ENCODE data around the gene GALNS. TPM values are rescaled to one million over a fixed set of nuclear protein-coding genes. Genes with fewer than 3 reads are reported as not detected.
A peak's percentile ranks its signal among the peaks of the same experiment; 100 is the strongest.

Gene GALNS
- total RNA-seq, 2 experiments from 2014 or later, result 50.9 to 51.8 TPM

DNA sequence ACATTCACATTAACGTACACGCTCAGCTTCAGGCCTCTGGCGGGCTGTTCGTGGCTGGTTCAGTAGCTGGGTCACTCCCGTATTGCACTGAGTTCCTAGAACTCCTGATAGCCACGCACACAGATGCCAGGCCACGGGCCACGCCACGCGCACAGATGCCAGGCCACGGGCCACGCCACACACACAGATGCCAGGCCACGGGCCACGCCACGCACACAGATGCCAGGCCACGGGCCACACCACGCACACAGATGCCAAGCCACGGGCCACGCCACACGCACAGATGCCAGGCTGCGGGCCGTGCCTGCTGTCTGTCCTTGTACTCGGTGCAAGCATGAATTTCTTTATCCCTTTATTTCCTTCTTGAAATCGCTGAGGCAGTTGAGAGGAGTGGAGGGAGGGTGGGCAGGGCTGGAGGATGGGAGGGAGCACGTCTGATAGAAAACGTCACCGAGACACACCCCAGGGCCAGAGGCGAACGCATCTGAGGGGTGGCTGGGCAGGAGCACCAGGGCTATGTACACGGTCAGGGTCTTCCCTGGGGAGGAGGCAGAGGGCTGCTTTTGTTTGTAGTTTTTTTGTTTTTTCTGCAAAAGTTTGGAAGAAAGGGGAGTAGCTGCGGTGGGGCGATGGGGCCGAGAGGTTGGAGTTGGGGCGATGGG is 18.3 kb upstream of the GALNS start:
- no peak overlapping the region for H3K4me3 Mint-ChIP-seq
- ATAC-seq (ENCODE audit: low read depth) (no peak), DNase-seq (no peak)
- H3K27ac Mint-ChIP-seq, result no peak overlapping the region
- POLR2A ChIA-PET, result no interaction called here
- no peaks in the 10 kb centered on the region for H3K4me1 Mint-ChIP-seq
- H3K9me3 Mint-ChIP-seq, result no peaks in the 10 kb centered on the region
- no peaks in the 10 kb centered on the region for H3K36me3 Mint-ChIP-seq
- peaks cover 8% of the 10 kb centered on the region for H3K27me3 Mint-ChIP-seq

DNA sequence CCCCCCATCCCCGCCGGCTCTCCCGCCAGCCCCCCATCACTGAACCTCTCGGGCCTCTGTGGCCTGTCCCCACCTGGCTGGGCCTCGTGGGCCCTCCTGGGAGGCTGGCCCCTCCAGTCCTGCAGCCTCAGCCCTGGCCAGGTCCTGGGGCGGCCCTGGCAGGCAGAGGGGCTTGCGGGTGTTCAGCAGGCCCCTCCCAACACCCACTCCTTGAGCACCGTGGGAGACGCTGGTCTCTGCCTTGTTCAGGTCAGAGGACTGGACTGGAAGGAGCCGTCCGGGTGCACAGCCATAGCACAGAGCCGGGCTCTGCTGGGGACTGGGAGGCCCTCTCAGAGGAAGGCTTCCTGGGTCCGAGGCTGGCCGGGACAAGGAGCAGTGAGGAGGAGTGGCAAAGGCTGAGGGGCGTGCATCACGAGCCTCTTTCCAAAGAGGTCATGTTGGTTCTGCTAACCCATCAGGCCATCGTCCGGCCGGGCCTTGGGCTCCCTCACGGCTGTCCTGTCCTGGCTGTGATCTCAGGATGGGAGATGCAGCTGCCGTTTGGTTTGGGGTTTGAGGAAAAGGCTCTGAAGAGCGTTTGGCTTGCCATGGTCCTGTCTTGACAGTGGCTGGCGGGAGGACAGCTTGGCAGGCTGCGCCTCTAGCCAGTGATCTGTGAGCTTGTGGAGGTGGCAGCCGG is 16.0 kb upstream of the GALNS start:
- ATAC-seq (ENCODE audit: low read depth) (no peak), DNase-seq (no peak)
- POLR2A ChIA-PET, result no interaction called here
- Mint-ChIP-seq H3K27me3 (peaks cover 13% of the 10 kb centered on the region), H3K4me1 (no peaks in the 10 kb centered on the region), H3K9me3 (no peaks in the 10 kb centered on the region), H3K36me3 (no peaks in the 10 kb centered on the region), H3K27ac (no peak overlapping the region), H3K4me3 (no peak overlapping the region)

DNA sequence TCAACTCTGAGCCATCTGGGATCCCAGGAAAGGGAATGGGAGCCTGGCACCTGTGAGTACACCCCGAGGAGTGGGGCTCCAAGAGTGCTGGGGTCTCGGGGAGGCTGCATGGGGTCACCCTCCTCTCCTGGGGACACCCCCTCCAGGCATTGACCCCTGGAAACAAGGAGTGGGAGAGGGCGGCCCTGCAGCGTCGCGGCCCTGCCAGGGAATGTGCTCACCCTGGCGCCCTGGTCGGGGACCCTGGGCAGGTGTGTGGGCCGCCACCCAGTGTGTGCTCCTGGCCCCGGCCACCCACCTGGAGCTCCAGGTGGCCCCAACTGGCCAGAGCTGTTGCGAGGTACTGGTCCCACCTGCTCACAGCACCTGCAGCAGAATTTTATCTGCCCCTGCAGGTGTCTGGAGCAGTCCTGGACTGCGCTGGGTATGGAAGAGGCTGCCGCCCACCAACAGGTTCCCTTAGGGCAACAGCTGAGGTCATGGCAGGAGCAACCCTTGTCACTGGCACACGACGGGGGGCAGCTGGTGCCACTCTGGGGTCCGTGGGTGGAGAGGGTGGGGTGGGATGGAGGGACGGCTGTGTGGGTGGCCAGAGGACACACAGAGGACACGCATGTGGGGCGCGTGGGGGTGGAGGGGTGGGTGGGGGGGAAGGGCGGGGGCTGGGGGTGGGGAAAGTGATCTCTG is 15.1 kb upstream of the GALNS start:
- H3K27ac Mint-ChIP-seq, result no peak overlapping the region
- H3K4me1 Mint-ChIP-seq, result no peaks in the 10 kb centered on the region
- POLR2A ChIA-PET, result no interaction called here
- H3K36me3 Mint-ChIP-seq, result no peaks in the 10 kb centered on the region
- no peak overlapping the region for H3K4me3 Mint-ChIP-seq
- no peak for DNase-seq
- ATAC-seq (ENCODE audit: low read depth), result no peak
- H3K27me3 Mint-ChIP-seq, result peaks cover 13% of the 10 kb centered on the region
- H3K9me3 Mint-ChIP-seq, result no peaks in the 10 kb centered on the region

DNA sequence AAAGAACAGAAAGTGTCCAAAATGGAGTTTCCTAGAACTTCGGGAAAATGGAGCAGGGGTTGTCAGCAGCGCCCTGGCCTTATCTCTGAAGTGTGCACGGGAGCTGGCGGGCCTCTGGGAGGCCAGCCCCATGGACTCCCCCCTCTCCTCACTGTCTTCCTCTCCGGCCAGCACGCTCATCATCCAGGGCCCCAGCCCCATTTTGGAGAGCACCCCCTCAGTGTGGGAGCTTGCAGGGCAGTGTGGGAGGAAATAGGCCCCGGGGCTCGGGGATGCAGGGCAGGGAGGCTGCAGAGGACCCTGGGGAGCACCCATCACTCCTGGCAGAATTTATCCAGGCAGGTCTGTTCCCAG is 14.6 kb upstream of the GALNS start:
- H3K27ac Mint-ChIP-seq, result no peak overlapping the region
- no peaks in the 10 kb centered on the region for H3K36me3 Mint-ChIP-seq
- no peak overlapping the region for H3K4me3 Mint-ChIP-seq
- no peaks in the 10 kb centered on the region for H3K4me1 Mint-ChIP-seq
- no peak for ATAC-seq (ENCODE audit: low read depth)
- POLR2A ChIA-PET, result no interaction called here
- no peak for DNase-seq
- peaks cover 13% of the 10 kb centered on the region for H3K27me3 Mint-ChIP-seq
- H3K9me3 Mint-ChIP-seq, result no peaks in the 10 kb centered on the region

DNA sequence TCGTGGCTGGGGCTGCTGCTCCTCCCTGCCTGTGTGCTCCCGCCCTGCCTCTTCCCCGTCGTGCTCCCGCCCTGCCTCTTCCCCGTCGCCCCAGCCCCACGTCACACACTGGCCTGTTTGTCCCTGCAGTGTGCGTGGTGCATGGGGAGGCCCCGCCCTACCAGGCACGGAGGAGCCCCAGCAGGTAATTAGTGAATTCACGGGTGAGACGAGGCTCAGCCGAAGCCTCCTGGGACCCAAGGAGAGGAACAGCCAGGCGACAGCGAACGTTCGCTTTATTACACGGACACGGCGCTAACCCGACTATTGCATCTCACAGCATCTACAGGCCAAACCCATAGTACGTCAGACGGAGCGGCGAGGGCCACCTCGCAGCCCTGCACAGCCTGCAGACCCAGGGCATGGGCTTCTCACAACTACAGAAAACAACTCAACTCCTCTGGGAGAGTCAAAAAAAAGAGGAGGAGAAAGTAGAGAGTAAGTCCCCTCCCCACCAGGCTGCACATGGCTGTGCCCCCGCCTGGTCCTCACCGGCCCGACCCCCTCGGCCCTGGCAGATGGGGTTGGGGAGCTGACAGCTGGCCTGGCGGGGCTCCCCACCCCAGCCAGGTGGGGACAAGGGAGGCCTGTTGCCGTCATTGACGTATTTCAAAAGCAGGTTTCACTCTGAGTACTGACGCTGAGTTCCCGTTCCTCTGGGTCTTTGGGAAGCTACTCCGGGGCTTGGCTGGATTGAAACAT is 14.0 kb upstream of the GALNS start:
- DNase-seq, result no peak
- no peaks in the 10 kb centered on the region for H3K9me3 Mint-ChIP-seq
- peak; percentile 27 for ATAC-seq (ENCODE audit: low read depth)
- no peaks in the 10 kb centered on the region for H3K4me1 Mint-ChIP-seq
- no peaks in the 10 kb centered on the region for H3K36me3 Mint-ChIP-seq
- H3K27me3 Mint-ChIP-seq, result peaks cover 13% of the 10 kb centered on the region
- POLR2A ChIA-PET, result no interaction called here
- no peak overlapping the region for H3K27ac Mint-ChIP-seq
- H3K4me3 Mint-ChIP-seq, result no peak overlapping the region

DNA sequence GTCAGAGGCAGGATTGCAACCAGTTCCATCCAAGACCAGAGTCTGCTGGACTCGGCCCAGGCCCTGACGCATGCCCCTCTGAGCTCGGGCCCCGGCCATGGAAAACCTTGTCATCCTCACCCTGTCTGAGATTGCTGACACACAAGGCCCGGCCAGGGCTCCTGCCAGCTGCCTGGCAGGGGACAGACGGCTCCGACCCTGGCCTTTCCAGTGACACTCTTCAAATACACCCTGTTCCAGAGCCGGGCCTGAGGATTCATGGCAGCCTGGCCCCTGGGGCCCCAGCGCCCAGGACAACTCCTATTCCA is 12.9 kb upstream of the GALNS start:
- Mint-ChIP-seq H3K27ac (no peak overlapping the region), H3K4me3 (no peak overlapping the region), H3K9me3 (no peaks in the 10 kb centered on the region), H3K4me1 (no peaks in the 10 kb centered on the region), H3K36me3 (no peaks in the 10 kb centered on the region), H3K27me3 (peaks cover 13% of the 10 kb centered on the region)
- ATAC-seq (ENCODE audit: low read depth) (no peak), DNase-seq (no peak)
- POLR2A ChIA-PET, result no interaction called here

DNA sequence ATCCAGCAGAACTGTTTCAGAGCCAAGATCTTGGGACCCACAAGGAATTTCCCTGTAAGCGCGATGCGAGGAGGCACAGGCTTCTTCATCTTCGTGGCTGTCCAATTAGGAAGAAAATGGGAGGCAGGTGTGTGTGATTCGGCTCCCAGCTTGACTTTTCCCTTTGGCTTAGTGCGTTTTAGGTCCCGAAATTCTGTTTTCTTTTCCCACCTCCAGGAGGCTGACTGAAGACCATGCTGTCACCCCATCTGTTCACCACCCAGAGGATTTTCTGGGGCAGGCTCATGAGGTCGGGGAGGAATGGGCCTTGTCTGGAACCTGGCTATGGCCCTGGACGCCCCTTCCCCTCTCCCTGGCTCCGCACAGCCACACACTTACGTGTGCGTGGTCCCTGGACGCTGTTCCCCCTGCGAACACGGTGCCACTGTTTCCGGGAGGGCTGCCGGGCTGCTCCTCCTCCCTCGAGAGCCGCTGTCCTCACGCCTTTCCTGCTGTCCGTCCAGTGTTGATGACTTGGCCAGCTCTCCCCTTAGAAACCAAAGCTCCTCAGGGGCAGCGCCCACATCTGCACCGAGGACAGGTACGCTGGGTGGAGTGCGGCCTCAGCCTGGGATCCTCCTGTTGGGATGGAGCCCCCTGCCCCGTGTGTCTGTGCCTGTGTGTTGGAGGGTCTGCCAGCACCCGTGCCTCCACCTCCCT is 12.4 kb upstream of the GALNS start:
- no peak overlapping the region for H3K27ac Mint-ChIP-seq
- POLR2A ChIA-PET, result no interaction called here
- no peaks in the 10 kb centered on the region for H3K9me3 Mint-ChIP-seq
- H3K4me1 Mint-ChIP-seq, result no peaks in the 10 kb centered on the region
- no peaks in the 10 kb centered on the region for H3K36me3 Mint-ChIP-seq
- ATAC-seq (ENCODE audit: low read depth) (no peak), DNase-seq (no peak)
- H3K27me3 Mint-ChIP-seq, result peaks cover 13% of the 10 kb centered on the region
- no peak overlapping the region for H3K4me3 Mint-ChIP-seq

DNA sequence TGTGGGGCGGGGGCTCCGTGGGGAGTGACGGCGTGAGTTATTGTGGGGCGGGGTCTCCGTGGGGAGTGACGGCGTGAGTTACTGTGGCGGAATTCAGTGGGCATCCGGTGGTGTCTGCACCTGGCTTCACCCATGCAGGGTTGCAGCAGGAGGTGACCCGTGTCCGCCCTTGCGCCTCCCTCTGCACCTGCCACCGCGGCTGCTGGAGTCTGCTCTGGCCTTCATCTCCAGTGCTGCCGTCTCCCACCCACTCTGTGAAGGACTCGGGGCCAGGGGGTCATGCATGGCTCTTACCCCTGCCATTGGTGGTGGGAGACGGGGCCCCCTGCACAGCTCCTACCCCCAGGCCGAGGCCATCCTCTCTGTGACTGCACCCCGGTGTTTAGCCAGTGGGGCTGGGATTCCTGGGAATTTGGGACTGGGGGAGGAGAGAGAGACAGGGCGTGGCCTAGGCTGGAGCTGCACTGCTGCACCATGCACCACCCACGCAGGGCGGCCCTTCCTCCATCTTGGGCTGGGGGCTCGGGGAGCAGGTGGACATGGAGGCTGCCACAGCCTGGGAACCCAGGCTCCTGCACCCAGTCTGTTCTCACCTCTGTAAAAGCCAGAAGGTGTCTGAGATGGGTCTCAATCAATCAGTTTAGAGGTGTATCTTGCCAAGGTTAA is 11.0 kb upstream of the GALNS start:
- DNase-seq (no peak), ATAC-seq (ENCODE audit: low read depth) (no peak)
- H3K4me1 Mint-ChIP-seq, result no peaks in the 10 kb centered on the region
- peaks cover 13% of the 10 kb centered on the region for H3K27me3 Mint-ChIP-seq
- no peak overlapping the region for H3K27ac Mint-ChIP-seq
- H3K36me3 Mint-ChIP-seq, result no peaks in the 10 kb centered on the region
- no peak overlapping the region for H3K4me3 Mint-ChIP-seq
- POLR2A ChIA-PET, result no interaction called here
- H3K9me3 Mint-ChIP-seq, result no peaks in the 10 kb centered on the region

DNA sequence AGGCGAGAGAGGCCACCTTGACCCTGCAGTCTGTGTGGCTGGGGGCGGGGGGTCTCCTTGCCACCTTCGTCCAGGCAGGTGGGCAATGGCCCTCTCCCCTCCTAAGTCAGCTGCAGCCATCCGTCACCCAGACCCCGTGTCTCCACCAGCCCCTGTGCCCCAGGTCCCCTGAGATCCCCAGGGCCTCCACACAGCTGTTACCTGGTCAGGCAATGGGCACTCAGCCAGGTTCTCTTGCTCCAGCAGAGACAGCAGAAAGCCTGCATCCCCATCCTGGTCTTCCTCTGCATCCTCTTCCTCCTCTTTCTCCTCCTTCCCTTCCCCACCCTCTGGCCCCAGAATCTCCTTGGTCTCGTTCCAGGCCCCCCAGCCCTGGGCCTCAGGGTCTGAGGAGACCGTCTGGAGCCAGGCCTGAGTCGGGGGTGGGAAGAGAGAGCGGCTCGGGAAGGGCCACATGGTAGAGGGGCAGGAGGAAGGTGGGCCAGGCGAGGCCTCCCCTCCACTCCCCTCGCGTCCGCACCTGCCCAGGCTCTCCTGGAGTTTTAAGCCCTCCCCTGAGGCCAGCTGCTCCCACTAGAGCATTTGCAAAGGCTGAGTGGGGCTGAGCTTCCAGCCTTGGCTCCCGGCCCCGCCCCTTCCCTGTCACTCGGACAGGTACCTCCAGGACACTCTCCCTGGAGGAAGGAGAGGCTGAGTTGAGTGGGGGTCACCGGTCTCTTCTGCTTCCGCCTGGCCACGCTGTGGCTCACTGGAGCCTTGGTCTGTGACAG is 9.6 kb upstream of the GALNS start, which contains the start of gene PABPN1L:
TSS of gene PABPN1L (minus strand) at position 510 of the 770 bp plus-strand sequence. CDS start at position 456, 54 bp downstream.
- Mint-ChIP-seq H3K4me3 (no peak within 1 kb of the TSS), H3K9me3 (no peaks in the 10 kb centered on the region), H3K4me1 (no peaks in the 10 kb centered on the region), H3K36me3 (no peaks in the 10 kb centered on the region), H3K27me3 (peaks cover 12% of the 10 kb centered on the region), H3K27ac (no peak within 1 kb of the TSS)
- POLR2A ChIA-PET, result no interaction called here
- ATAC-seq (ENCODE audit: low read depth) (no peak), DNase-seq (no peak)

DNA sequence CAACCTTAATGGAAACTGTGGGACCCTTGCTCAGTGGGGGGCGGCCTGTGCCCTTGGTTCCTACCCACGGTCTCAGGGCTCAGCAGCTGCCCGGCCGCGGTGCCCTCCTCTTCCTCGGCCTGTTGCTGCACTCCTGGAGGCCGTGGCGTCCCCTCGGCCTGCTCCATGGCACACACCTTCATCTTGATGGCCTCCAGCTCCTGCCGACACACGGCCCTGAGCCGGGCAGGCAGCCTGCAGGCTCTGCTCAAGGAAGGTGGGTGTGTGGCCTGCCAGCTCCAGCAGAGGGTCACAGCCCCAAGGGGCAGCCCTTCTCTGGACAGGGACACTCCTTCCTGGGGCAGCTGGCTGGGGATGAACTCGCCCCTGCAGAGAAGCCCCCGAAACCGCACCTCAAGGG is 9.0 kb upstream of the GALNS start:
- no peak overlapping the region for H3K4me3 Mint-ChIP-seq
- no peak overlapping the region for H3K27ac Mint-ChIP-seq
- no peaks in the 10 kb centered on the region for H3K4me1 Mint-ChIP-seq
- no peaks in the 10 kb centered on the region for H3K36me3 Mint-ChIP-seq
- no peaks in the 10 kb centered on the region for H3K9me3 Mint-ChIP-seq
- DNase-seq (no peak), ATAC-seq (ENCODE audit: low read depth) (no peak)
- POLR2A ChIA-PET, result no interaction called here
- H3K27me3 Mint-ChIP-seq, result peaks cover 9% of the 10 kb centered on the region

DNA sequence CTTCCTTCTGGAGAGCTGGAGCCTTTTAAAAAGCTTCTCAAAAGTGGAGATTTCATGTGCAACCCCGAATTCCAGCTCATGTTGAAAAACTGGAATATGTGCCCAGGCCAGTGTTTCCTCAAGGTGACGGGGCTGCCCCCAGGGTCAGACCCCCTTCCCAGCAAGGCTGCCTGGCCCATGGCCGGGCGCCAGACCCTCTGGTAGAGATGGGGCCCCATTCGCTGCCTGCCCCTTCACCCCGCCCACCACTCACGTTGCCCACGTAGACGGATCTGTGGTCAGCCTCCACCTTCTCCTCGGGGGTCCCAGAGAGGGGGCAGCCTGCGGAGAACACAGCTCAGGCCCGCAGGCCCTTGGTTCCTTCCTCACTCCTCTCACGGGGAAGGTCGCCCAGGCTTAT is 8.6 kb upstream of the GALNS start:
- no peak overlapping the region for H3K4me3 Mint-ChIP-seq
- H3K9me3 Mint-ChIP-seq, result no peaks in the 10 kb centered on the region
- H3K36me3 Mint-ChIP-seq, result no peaks in the 10 kb centered on the region
- ATAC-seq (ENCODE audit: low read depth), result no peak
- peaks cover 5% of the 10 kb centered on the region for H3K27me3 Mint-ChIP-seq
- no peak overlapping the region for H3K27ac Mint-ChIP-seq
- POLR2A ChIA-PET, result interaction anchor here (0.8 kb wide), 1 partner anchor 53 kb away, joined by 4 read pairs; the partner anchor contains the start of gene APRT
- H3K4me1 Mint-ChIP-seq, result no peaks in the 10 kb centered on the region
- DNase-seq, result no peak

DNA sequence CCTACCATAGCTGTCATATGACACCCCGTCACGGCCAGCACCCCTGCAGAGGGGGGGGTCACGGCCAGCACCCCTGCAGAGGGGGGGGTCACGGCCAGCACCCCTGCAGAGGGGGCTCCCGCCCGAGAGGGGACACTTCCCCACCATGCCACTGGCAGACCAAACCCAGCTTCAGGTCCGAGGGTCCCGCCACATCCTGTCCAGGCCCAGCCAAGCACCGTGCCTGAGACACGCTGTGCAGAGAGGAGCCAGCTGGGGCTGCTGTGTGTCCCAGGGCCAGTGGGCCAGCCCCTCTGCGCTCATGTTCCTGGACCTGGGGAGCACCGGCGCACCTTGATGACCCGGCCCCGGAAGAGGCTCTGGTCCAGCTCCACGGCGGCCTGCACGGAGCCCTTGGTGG is 7.8 kb upstream of the GALNS start:
- POLR2A ChIA-PET, result interaction anchor here (0.8 kb wide), 1 partner anchor 53 kb away, joined by 4 read pairs; the partner anchor contains the start of gene APRT
- H3K27ac Mint-ChIP-seq, result no peak overlapping the region
- no peaks in the 10 kb centered on the region for H3K27me3 Mint-ChIP-seq
- no peak for DNase-seq
- no peak for ATAC-seq (ENCODE audit: low read depth)
- no peaks in the 10 kb centered on the region for H3K9me3 Mint-ChIP-seq
- H3K4me1 Mint-ChIP-seq, result no peaks in the 10 kb centered on the region
- H3K4me3 Mint-ChIP-seq, result no peak overlapping the region
- H3K36me3 Mint-ChIP-seq, result no peaks in the 10 kb centered on the region

Data from activated naive CD8-positive, alpha-beta T cell treated with anti-CD3 and anti-CD28 coated beads, Interleukin-2, amount 10 ng/mL, durations not matched to agents 7 days and 5 days (primary cell).